GM20000 (cell line): ENCODE results near the gene SIGLEC1.

Experiments
- DNase-seq: peaks from one replicate; pipeline ENCODE4 v3.0.0; 2012; ENCODE audit warnings: low spot score
- TF ChIP-seq, protein P1 (sequence below): IDR thresholded peaks from 2 replicates; pipeline ENCODE4 v1.5.1; 2012; ENCODE audit warnings: mild to moderate bottlenecking, control low read depth; ENCODE audit errors: extremely low read depth, missing control alignments

The SIGLEC1 gene

DNA sequence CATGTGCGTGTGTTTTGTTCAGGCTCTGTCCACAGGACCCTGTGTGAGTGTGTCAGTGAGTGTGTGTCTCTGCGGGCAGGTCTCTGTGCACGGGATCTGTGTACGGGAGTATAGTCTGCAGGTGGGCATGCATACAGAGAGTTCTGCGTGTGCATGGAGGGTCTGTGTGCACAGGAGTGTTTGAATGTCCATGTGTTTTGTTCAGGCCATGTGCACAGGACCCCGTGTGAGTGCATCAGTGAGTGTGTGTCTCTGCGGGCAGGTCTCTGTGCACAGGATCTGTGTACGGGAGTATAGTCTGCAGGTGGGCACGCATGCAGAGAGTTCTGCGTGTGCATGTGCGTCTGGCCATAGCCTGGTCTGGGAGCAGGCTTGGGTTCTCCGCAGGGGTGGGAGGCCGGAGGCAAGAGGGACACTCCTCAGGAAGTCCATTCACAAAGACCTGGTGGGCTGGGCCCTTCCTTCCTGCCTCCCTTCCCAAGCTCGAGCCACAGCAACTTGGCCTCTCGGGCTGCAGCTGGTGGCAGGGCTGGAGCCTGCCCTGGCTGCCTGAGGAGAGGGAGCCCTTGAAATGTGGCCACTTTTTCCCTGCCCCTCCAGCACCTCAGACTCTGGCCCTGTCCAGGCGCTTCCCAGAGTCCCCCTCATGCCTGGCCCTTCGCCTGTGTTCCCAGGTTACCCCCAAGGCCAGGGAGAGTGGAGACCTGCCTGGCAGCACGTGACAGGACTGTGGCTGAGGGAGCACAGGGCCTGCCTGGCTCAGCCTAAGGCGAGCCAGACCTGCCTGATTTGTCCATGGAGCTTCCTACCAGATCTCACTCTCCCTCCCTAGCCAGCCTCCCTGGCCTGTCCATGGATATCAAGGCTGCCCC lies 26.9 kb upstream of the SIGLEC1 start:
- DNase-seq = no peak
- TF ChIP-seq, protein P1, sequence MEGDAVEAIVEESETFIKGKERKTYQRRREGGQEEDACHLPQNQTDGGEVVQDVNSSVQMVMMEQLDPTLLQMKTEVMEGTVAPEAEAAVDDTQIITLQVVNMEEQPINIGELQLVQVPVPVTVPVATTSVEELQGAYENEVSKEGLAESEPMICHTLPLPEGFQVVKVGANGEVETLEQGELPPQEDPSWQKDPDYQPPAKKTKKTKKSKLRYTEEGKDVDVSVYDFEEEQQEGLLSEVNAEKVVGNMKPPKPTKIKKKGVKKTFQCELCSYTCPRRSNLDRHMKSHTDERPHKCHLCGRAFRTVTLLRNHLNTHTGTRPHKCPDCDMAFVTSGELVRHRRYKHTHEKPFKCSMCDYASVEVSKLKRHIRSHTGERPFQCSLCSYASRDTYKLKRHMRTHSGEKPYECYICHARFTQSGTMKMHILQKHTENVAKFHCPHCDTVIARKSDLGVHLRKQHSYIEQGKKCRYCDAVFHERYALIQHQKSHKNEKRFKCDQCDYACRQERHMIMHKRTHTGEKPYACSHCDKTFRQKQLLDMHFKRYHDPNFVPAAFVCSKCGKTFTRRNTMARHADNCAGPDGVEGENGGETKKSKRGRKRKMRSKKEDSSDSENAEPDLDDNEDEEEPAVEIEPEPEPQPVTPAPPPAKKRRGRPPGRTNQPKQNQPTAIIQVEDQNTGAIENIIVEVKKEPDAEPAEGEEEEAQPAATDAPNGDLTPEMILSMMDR = no peak

DNA sequence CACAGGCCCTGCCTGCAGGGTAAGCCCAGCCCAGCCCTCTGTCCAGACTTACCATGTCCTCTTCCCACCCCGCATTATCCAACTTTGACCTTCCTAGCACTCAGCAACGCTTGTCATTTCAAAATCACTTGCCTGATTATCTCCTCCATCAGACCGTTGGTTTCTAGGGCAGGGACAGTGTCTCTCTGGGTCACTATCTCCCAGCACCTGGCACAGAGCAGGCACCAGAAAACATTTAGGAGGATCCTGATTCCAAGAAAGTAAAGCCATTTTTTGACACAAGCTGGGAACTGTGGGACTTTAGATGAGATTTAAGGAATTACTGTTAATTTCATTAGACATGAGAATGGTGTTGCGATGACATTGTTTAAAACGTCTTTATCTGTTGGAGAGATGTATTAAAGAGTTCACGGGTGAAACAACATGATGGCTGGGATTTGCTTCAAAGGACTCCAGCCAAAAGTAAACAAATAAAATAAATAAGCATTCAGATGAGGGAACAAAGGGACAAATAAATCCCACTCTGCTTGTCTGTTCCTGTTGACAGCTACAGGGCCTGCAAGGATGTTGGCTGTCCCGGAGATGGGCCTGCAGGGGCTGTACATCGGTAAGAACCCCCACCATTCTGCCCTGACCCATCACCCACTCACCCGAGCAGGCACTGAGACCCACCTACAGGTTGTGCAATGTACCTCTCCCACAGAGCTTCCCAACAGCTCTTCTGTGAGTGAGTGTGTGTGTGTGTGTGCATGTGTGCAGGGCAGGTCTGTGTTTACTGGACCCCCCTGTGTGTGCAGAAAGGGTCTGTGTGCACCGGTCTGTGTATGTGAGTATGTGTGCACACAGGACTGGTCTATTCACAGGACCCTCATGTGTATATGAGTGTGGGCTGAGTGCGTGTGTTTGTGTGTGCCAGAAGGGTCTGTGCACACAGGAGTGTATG lies 26.0 kb upstream of the SIGLEC1 start:
- TF ChIP-seq, protein P1 = no peak
- no peak for DNase-seq

DNA sequence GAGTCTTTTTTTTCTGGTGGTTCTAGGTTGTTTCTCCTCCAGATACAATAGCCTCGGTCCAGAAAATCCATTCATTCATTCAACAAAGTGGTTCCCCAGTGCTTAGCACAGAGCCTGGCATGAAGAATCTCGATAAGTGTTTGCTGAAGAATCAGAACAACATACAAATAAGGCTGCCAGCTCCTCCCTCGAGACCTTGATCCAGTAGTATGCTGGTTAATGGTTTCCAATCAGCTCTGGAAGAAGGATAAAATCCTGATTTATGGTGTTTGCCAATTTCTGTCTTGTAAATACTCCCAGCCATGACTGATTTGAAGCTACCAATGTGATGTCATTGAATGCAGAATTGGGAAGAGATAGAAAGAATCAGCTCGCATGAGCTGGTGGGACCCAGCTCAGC lies 23.4 kb upstream of the SIGLEC1 start:
- no peak for DNase-seq
- TF ChIP-seq, protein P1 = no peak

DNA sequence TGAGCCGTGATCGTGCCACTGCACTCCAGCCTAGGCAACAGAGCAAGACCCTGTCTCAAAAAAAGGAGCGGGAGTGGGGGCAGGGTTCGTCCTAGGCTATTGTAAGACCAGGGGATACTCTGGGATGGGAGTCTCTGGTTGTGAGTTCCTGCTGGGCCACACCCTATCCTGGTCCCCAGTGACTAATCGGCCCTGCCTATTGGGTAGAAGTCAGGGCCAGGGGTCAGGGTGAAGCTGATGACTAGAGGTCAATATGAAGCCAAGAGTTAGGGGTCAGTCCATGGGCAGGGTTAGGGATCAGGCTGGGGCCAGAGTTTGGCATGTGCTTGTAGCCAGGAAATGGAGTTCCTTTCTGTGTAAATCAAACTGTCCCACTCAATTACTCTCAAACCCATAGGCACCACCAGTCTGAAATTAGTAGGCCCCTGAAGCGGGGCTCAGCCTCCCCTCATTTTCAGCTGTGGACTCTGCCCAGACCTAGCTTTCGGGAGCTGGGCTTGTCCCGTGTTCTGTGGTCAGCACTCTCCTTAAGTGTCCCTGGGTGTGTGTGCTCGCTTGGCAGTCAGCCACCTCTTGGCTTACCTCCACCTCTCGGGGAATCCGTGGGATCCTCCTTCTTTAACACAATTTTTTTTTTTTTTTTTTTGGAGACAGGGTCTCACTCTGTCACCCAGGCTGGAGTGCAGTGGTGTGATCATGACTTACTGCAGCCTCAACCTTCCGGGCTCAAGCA lies 21.9 kb upstream of the SIGLEC1 start:
- TF ChIP-seq, protein P1 = no peak
- no peak for DNase-seq

DNA sequence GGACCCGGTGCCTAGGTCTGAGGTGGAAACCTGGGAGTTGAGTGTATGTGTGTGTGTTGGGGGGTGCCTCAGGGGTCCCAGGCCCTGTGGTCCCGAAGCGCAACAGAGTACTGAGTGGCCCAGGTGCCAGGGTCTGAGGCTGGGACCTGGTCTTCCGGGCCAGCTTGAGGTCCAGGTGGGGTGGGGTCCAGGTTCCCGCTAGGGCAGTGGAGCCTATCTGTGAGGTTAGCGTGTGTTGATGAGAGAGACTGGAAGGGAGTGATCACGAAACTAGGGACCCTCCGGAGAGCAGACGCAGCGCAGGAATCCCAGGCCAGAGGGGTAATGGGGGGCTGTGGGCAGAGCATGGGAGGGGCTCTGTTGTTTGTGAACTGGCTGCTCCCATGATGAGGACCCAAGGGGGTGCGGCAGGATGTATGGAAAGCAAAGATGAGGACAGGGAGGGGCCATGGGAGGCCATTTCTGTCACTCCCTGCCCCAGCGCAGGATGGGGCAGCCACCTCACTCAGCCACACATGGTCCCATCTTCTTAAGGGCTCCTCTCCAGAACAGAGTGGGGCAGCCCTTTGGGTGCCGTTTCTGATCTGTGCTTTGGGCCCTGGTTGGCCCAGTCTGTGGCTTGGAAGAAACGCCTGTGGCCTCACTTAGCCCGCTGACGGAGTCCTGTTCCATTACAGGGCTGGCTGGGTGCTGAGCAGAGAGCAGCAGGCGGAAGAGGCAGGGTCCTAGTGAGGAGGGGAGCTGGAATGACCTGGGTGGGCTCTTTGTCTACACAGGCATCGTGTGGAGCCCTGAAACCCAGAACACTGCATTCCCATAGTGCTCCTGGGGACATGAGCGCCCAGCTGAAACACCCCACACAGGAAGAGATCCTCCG lies 21.0 kb upstream of the SIGLEC1 start:
- TF ChIP-seq, protein P1 = no peak
- DNase-seq = no peak

DNA sequence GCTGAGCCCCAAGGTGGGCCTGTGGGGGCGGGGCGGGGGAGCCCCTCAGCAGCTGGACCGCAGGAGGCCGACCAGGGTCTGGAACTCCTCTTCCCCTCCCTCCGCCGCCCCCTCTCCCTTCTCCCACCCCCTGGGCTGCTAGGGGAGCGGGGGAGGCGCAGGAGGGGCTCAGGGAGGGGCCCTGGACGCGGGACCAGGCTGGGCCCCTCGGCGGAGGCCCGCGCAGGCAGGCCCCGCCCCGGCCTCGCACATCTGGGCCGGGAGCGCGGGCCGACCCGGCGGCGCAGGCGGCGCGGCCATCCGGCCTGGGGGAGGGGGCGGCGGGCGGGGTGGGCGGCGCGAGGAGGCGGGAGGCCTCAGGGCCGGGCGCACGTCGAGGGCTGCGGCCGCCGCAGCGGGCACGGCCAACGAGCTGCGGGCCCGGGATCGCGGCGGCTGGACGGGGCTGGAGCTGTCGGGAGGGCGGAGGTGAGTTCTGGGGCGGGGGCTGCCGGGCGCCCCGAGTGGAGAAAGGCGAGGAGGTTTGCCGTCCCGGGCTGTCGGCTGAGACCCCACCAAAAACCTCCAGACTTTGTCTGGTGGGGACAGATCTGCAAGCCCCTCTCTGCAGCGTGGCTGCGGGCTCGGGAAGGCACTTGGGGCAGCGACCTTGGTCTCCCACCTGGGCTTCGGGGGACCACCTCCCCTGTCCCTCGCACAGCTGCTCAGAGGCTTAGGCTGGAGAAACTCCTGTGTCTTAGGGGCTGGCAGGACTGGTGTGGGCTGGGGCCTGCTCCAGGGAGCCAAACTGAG lies 20.1 kb upstream of the SIGLEC1 start, which contains the start of gene HSPA12B:
Gene HSPA12B, plus strand, starts transcription at position 359 of the 792 bp plus-strand sequence. CDS start 5,990 bp downstream, outside the sequence.
- TF ChIP-seq, protein P1 = no peak
- DNase-seq = no peak
